Measurements from ENCODE around the gene GRIK2.

Gene GRIK2

GRCh38 chr6:101738481-101738880 lies 345.0 kb downstream of the GRIK2 start:
- no peak for DNase-seq (ENCODE audit: low read depth)
- no peak overlapping the region for H3K4me3 ChIP-seq (replicated peaks; ENCODE audit: low read depth, low read length)
- TF ChIP-seq, protein P1, sequence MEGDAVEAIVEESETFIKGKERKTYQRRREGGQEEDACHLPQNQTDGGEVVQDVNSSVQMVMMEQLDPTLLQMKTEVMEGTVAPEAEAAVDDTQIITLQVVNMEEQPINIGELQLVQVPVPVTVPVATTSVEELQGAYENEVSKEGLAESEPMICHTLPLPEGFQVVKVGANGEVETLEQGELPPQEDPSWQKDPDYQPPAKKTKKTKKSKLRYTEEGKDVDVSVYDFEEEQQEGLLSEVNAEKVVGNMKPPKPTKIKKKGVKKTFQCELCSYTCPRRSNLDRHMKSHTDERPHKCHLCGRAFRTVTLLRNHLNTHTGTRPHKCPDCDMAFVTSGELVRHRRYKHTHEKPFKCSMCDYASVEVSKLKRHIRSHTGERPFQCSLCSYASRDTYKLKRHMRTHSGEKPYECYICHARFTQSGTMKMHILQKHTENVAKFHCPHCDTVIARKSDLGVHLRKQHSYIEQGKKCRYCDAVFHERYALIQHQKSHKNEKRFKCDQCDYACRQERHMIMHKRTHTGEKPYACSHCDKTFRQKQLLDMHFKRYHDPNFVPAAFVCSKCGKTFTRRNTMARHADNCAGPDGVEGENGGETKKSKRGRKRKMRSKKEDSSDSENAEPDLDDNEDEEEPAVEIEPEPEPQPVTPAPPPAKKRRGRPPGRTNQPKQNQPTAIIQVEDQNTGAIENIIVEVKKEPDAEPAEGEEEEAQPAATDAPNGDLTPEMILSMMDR (IDR thresholded peaks at IDR 0.05; ENCODE audit: low read length, missing control alignments): no peak

DNA sequence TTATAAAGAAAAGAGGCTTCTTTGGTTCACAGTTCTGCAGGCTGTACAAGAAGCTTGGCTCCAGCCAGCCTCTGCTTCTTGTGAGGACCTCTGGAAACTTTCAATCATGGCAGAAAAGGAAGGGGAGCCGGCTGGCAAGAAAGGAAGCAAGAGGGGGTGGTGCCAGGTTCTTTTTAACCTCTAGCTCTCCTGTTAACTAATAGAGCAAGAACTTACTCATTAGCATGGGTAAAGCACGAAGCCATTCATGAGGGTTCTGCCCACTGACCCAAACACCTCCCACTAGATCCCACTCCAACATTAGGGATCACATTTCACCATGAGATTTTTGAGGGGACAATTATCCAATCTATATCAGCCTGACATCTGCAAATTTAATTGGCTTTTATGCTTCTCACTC lies 347.1 kb downstream of the GRIK2 start:
- TF ChIP-seq, protein P1 (IDR thresholded peaks at IDR 0.05; ENCODE audit: low read length, missing control alignments): no peak
- DNase-seq (ENCODE audit: low read depth): no peak

GRCh38 chr6:101741474-101742171 lies 348.1 kb downstream of the GRIK2 start:
- DNase-seq (ENCODE audit: low read depth): no peak
- TF ChIP-seq, protein P1 (IDR thresholded peaks at IDR 0.05; ENCODE audit: low read length, missing control alignments): no peak
- H3K4me3 ChIP-seq (replicated peaks; ENCODE audit: low read depth, low read length): no peak overlapping the region

More for the DNA sequence above, 347.1 kb downstream of the GRIK2 start:
- H3K4me3 ChIP-seq (replicated peaks; ENCODE audit: low read depth, low read length): no peak overlapping the region

GRCh38 chr6:101747160-101747559 lies 353.7 kb downstream of the GRIK2 start:
- DNase-seq (ENCODE audit: low read depth): peak; percentile 19
- TF ChIP-seq, protein P1 (IDR thresholded peaks at IDR 0.05; ENCODE audit: low read length, missing control alignments): no peak
- no peak overlapping the region for H3K4me3 ChIP-seq (replicated peaks; ENCODE audit: low read depth, low read length)

DNA sequence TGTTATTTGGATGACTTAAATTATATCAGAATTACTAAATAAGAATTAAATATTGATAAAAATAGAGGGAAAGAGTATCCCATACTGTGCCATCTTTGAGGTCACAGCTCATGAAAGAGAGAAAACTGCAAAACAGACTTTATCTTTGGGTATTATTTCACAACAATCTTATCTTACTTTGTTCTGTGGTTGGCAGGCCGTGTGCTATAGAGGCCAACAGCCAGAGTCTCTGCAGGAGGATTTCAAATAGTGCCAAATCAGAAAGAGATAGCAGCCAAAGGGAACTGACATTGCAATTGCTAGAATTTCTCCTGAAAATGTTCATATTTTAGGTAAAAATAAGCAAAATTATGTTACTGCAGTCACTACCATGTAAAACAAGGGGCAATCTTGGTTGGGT lies 354.2 kb downstream of the GRIK2 start:
- H3K4me3 ChIP-seq (replicated peaks; ENCODE audit: low read depth, low read length): no peak overlapping the region
- TF ChIP-seq, protein P1 (IDR thresholded peaks at IDR 0.05; ENCODE audit: low read length, missing control alignments): no peak
- peak; percentile 45 for DNase-seq (ENCODE audit: low read depth)

- TF ChIP-seq, protein P1 (IDR thresholded peaks at IDR 0.05; ENCODE audit: low read length, missing control alignments): no peak
- no peak for DNase-seq (ENCODE audit: low read depth)
- no peak overlapping the region for H3K4me3 ChIP-seq (replicated peaks; ENCODE audit: low read depth, low read length)
These were observed 362.4 kb downstream of the GRIK2 start for GRCh38 chr6:101755931-101756330.

GRCh38 chr6:101758368-101758767 lies 364.9 kb downstream of the GRIK2 start:
- TF ChIP-seq, protein P1 (IDR thresholded peaks at IDR 0.05; ENCODE audit: low read length, missing control alignments): no peak
- H3K4me3 ChIP-seq (replicated peaks; ENCODE audit: low read depth, low read length): no peak overlapping the region
- no peak for DNase-seq (ENCODE audit: low read depth)

Measured in fibroblast of pulmonary artery (primary cell).